PFSK-1 (cell line): ENCODE results near the gene KLK4.

Experiments used
- FOXP2 ChIP-seq: optimal IDR thresholded peaks from 2 replicates; pipeline ENCODE3; 2011; ENCODE audit warnings: borderline replicate concordance, control low read depth, inconsistent platforms; ENCODE audit not compliant: insufficient read depth; ENCODE audit errors: extremely low read length, extremely low read depth
- POLR2AphosphoS5 ChIP-seq: IDR thresholded peaks from 2 replicates; pipeline ENCODE4 v1.6.1; 2012; ENCODE audit warnings: low read depth, mild to moderate bottlenecking, control low read depth, low read length, moderate library complexity
- SIN3A ChIP-seq: IDR thresholded peaks from 2 replicates; pipeline ENCODE4 v1.6.1; 2012; ENCODE audit warnings: mild to moderate bottlenecking, low read length, moderate library complexity, borderline replicate concordance; ENCODE audit not compliant: insufficient read depth
- TAF1 ChIP-seq: IDR thresholded peaks from 2 replicates; pipeline ENCODE4 v1.6.1; 2012; ENCODE audit warnings: low read length, control low read depth, borderline replicate concordance; ENCODE audit not compliant: insufficient read depth
- TF ChIP-seq, protein P1 (sequence below), 2 experiments: IDR thresholded peaks; 2 replicates each; pipeline versions ENCODE4 v1.6.1 to v1.8.0; 2011 to 2012; ENCODE audit warnings: low read depth in 2 of 2, low read length in 2 of 2, control low read depth in 1 of 2, inconsistent platforms in 1 of 2, mild to moderate bottlenecking in 1 of 2, moderate library complexity in 1 of 2; ENCODE audit not compliant: insufficient read depth in 1 of 2

Gene KLK4

DNA sequence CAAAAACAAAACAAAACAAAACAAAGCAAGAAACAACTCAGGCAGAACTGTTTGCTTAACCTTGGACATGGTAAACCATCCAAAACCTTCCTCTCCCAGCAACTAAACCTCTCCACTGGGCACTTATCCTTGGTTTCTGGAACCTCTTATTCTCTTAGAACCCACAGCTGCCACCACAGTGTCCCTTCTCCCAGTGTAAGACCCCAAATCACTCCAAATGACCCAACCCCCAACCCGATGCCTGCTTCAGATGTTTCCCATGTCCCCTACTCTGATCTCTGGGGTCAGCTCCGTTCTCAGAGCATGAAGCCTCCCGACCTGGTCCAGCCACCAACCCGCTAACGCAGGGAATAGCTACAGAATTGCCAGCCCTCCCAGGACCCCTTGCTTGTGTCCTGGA is 37.0 kb downstream of the KLK4 start:
- no peak for TF ChIP-seq SIN3A
- TF ChIP-seq POLR2AphosphoS5 = no peak
- TF ChIP-seq, protein P1, sequence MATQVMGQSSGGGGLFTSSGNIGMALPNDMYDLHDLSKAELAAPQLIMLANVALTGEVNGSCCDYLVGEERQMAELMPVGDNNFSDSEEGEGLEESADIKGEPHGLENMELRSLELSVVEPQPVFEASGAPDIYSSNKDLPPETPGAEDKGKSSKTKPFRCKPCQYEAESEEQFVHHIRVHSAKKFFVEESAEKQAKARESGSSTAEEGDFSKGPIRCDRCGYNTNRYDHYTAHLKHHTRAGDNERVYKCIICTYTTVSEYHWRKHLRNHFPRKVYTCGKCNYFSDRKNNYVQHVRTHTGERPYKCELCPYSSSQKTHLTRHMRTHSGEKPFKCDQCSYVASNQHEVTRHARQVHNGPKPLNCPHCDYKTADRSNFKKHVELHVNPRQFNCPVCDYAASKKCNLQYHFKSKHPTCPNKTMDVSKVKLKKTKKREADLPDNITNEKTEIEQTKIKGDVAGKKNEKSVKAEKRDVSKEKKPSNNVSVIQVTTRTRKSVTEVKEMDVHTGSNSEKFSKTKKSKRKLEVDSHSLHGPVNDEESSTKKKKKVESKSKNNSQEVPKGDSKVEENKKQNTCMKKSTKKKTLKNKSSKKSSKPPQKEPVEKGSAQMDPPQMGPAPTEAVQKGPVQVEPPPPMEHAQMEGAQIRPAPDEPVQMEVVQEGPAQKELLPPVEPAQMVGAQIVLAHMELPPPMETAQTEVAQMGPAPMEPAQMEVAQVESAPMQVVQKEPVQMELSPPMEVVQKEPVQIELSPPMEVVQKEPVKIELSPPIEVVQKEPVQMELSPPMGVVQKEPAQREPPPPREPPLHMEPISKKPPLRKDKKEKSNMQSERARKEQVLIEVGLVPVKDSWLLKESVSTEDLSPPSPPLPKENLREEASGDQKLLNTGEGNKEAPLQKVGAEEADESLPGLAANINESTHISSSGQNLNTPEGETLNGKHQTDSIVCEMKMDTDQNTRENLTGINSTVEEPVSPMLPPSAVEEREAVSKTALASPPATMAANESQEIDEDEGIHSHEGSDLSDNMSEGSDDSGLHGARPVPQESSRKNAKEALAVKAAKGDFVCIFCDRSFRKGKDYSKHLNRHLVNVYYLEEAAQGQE (IDR thresholded peaks at IDR 0.05; ENCODE audit: insufficient read depth in 1 of 2, low read depth in 2 of 2, low read length in 2 of 2) = no peak
- no peak for TF ChIP-seq TAF1
- TF ChIP-seq FOXP2 = no peak

DNA sequence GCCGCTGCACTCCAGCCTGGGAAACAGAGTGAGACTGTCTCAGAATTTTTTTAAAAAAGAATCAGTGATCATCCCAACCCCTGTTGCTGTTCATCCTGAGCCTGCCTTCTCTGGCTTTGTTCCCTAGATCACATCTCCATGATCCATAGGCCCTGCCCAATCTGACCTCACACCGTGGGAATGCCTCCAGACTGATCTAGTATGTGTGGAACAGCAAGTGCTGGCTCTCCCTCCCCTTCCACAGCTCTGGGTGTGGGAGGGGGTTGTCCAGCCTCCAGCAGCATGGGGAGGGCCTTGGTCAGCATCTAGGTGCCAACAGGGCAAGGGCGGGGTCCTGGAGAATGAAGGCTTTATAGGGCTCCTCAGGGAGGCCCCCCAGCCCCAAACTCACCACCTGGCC is 38.1 kb downstream of the KLK4 start, which contains the start of gene KLK2:
TSS of gene KLK2 (plus strand) at position 384 of the 400 bp plus-strand sequence. CDS start 35 bp downstream, outside the sequence.
- no peak for TF ChIP-seq SIN3A
- no peak for TF ChIP-seq TAF1
- TF ChIP-seq FOXP2 = no peak
- no peak for TF ChIP-seq POLR2AphosphoS5
- TF ChIP-seq, protein P1 (IDR thresholded peaks at IDR 0.05; ENCODE audit: insufficient read depth in 1 of 2, low read depth in 2 of 2, low read length in 2 of 2) = no peak

DNA sequence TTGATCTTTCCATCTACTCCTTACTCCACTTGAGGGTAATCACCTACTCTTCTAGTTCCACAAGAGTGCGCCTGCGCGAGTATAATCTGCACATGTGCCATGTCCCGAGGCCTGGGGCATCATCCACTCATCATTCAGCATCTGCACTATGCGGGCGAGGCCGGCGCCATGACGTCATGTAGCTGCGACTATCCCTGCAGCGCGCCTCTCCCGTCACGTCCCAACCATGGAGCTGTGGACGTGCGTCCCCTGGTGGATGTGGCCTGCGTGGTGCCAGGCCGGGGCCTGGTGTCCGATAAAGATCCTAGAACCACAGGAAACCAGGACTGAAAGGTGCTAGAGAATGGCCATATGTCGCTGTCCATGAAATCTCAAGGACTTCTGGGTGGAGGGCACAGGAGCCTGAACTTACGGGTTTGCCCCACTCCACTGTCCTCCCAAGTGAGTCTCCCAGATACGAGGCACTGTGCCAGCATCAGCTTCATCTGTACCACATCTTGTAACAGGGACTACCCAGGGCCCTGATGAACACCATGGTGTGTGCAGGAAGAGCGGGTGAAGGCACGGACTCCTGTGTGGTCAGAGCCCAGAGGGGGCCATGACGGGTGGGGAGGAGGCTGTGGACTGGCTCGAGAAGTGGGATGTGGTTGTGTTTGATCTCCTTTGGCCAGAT is 40.6 kb downstream of the KLK4 start:
- no peak for TF ChIP-seq SIN3A
- TF ChIP-seq FOXP2 = no peak
- TF ChIP-seq POLR2AphosphoS5 = no peak
- TF ChIP-seq, protein P1 (IDR thresholded peaks at IDR 0.05; ENCODE audit: insufficient read depth in 1 of 2, low read depth in 2 of 2, low read length in 2 of 2) = no peak
- no peak for TF ChIP-seq TAF1

DNA sequence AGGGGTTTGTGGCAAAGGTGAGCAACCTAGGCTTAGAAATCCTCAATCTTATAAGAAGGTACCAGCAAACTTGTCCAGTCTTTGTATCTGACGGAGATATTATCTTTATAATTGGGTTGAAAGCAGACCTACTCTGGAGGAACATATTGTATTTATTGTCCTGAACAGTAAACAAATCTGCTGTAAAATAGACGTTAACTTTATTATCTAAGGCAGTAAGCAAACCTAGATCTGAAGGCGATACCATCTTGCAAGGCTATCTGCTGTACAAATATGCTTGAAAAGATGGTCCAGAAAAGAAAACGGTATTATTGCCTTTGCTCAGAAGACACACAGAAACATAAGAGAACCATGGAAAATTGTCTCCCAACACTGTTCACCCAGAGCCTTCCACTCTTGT is 41.7 kb downstream of the KLK4 start:
- TF ChIP-seq POLR2AphosphoS5 = no peak
- no peak for TF ChIP-seq TAF1
- no peak for TF ChIP-seq SIN3A
- TF ChIP-seq FOXP2 = no peak
- TF ChIP-seq, protein P1 (IDR thresholded peaks at IDR 0.05; ENCODE audit: insufficient read depth in 1 of 2, low read depth in 2 of 2, low read length in 2 of 2) = no peak
